ENCODE measurements around the gene WDR59. TPM values are rescaled to one million over a fixed set of nuclear protein-coding genes. Genes with fewer than 3 reads are reported as not detected.
"Not testable (repeated sequence)": the region's sequence is repeated elsewhere in the genome, so short reads cannot be mapped to it uniquely, and the experiment has no call there.

WDR59 gene
- total RNA-seq, 4 donors from 2014 or later: 26.0 to 59.4 (median 48.4) TPM

- H3K4me3 ChIP-seq (ENCODE audit: low read depth, poor library complexity, severe bottlenecking): no peak overlapping the region
- DNase-seq (ENCODE audit: low spot score in 2 of 2): peak in 1 of 2 donors; percentile 37
- WGBS, 2 donors: 83 to 87% methylated on average over 6 of the region's 6 CpGs
- intact Hi-C loops (cut with DNase I; ENCODE audit: low total_unique reads): no loop called here
- TF ChIP-seq CTCF (IDR thresholded peaks at IDR 0.05) (no peak), POLR2A (IDR thresholded peaks at IDR 0.05) (no peak)
These were observed 42.8 kb upstream of the WDR59 start for GRCh38 chr16:75027520-75028300.

GRCh38 chr16:75026892-75027391 lies 42.0 kb upstream of the WDR59 start:
- DNase-seq (ENCODE audit: low spot score in 2 of 2): peak in 1 of 2 donors; percentile 4
- intact Hi-C loops (cut with DNase I; ENCODE audit: low total_unique reads): no loop called here
- 90 to 100% methylated on average over 2 of the region's 2 CpGs for WGBS, 2 donors

GRCh38 chr16:75026239-75026891 lies 41.4 kb upstream of the WDR59 start:
- H3K4me3 ChIP-seq (ENCODE audit: low read depth, poor library complexity, severe bottlenecking); intact Hi-C loops (cut with DNase I; ENCODE audit: low total_unique reads): not testable (repeated sequence)
- peak; percentile 35 to 78 for DNase-seq (ENCODE audit: low spot score in 2 of 2)
- 69 to 74% methylated on average over 10 of the region's 10 CpGs for WGBS, 2 donors

More at GRCh38 chr16:75026892-75027391, 42.0 kb upstream of the WDR59 start:
- TF ChIP-seq CTCF (IDR thresholded peaks at IDR 0.05): no peak
- no peak for TF ChIP-seq POLR2A (IDR thresholded peaks at IDR 0.05)
- no peak overlapping the region for H3K4me3 ChIP-seq (ENCODE audit: low read depth, poor library complexity, severe bottlenecking)

GRCh38 chr16:75025761-75026160 lies 40.8 kb upstream of the WDR59 start:
- DNase-seq (ENCODE audit: low spot score in 2 of 2): no peak
- no peak overlapping the region for H3K4me3 ChIP-seq (ENCODE audit: low read depth, poor library complexity, severe bottlenecking)
- no peak for TF ChIP-seq CTCF (IDR thresholded peaks at IDR 0.05)
- TF ChIP-seq POLR2A (IDR thresholded peaks at IDR 0.05): no peak
- WGBS, 2 donors: 17 to 30% methylated on average over 3 of the region's 3 CpGs
- intact Hi-C loops (cut with DNase I; ENCODE audit: low total_unique reads): no loop called here

GRCh38 chr16:75024594-75024993 lies 39.7 kb upstream of the WDR59 start:
- intact Hi-C loops (cut with DNase I; ENCODE audit: low total_unique reads): no loop called here
- H3K4me3 ChIP-seq (ENCODE audit: low read depth, poor library complexity, severe bottlenecking): no peak overlapping the region
- TF ChIP-seq CTCF (IDR thresholded peaks at IDR 0.05): no peak
- TF ChIP-seq POLR2A (IDR thresholded peaks at IDR 0.05): no peak
- WGBS, 2 donors: 67 to 69% methylated on average over 4 of the region's 4 CpGs
- DNase-seq (ENCODE audit: low spot score in 2 of 2): peak in 1 of 2 donors; percentile 25

GRCh38 chr16:75024182-75024581 lies 39.3 kb upstream of the WDR59 start:
- TF ChIP-seq POLR2A (IDR thresholded peaks at IDR 0.05) (no peak), CTCF (IDR thresholded peaks at IDR 0.05) (no peak)
- WGBS, 2 donors: 67 to 72% methylated on average over 3 of the region's 3 CpGs
- H3K4me3 ChIP-seq (ENCODE audit: low read depth, poor library complexity, severe bottlenecking): no peak overlapping the region
- DNase-seq (ENCODE audit: low spot score in 2 of 2): no peak
- intact Hi-C loops (cut with DNase I; ENCODE audit: low total_unique reads): no loop called here
